ENCODE measurements around the gene CCL14. TPM values are rescaled to one million over a fixed set of nuclear protein-coding genes. Genes with fewer than 3 reads are reported as not detected.

CCL14 gene
- 10 to 100 TPM in 2 of 6 donors, 1 to 10 TPM in 4; 1.0 to 90.7 (median 5.6) TPM for total RNA-seq

- Histone ChIP-seq H3K36me3 (no peaks in the 10 kb centered on the region), H3K9me3 (no peaks in the 10 kb centered on the region), H3K27me3 (no peaks in the 10 kb centered on the region), H3K27ac (peak within 1 kb of the TSS in 1 of 4 donors; percentile 30), H3K4me1 (peaks cover 0 to 8% (median 0%) of the 10 kb centered on the region in 4 donors), H3K4me3 (no peak within 1 kb of the TSS)
- 61 to 67% methylated on average over 1 of the region's 1 CpG for WGBS, 2 donors
- no peak for ATAC-seq (ENCODE audit: low FRiP score in 2 of 2)
- DNase-seq: no peak
- TF ChIP-seq POLR2AphosphoS5 (IDR thresholded peaks at IDR 0.05): no peak
- no peak for TF ChIP-seq EP300 (IDR thresholded peaks at IDR 0.05)
- no peak for TF ChIP-seq POLR2A (IDR thresholded peaks at IDR 0.05)
- TF ChIP-seq CTCF (IDR thresholded peaks at IDR 0.05): no peak
Observed at GRCh38 chr17:35986643-35987042, at the start of gene CCL14. Gene CCL14, minus strand, starts transcription at chr17:35986729. Its CDS starts 80 bp downstream, at chr17:35986649.

- TF ChIP-seq EP300 (IDR thresholded peaks at IDR 0.05) (no peak), POLR2A (IDR thresholded peaks at IDR 0.05) (no peak), POLR2AphosphoS5 (IDR thresholded peaks at IDR 0.05) (no peak), CTCF (IDR thresholded peaks at IDR 0.05) (no peak)
- Histone ChIP-seq H3K27ac (no peak overlapping the region), H3K4me1 (no peaks in the 10 kb centered on the region), H3K27me3 (no peaks in the 10 kb centered on the region), H3K9me3 (no peaks in the 10 kb centered on the region), H3K4me3 (no peak overlapping the region), H3K36me3 (no peaks in the 10 kb centered on the region)
- ATAC-seq (ENCODE audit: low FRiP score in 2 of 2) (peak in 1 of 2 donors; percentile 71), DNase-seq (peak in 1 of 2 donors; percentile 28)
- WGBS, 2 donors: 80 to 83% methylated on average over 4 of the region's 4 CpGs
Observed at GRCh38 chr17:36036235-36036634, 49.7 kb upstream of the CCL14 start.

- WGBS, 2 donors: 25 to 38% methylated on average over 3 of the region's 3 CpGs
- no peak overlapping the region for H3K27ac ChIP-seq
- DNase-seq (no peak), ATAC-seq (ENCODE audit: low FRiP score in 2 of 2) (peak in 1 of 2 donors; percentile 26)
- no peaks in the 10 kb centered on the region for H3K4me1 ChIP-seq
- H3K4me3 ChIP-seq: no peak overlapping the region
- H3K36me3 ChIP-seq: no peaks in the 10 kb centered on the region
- H3K27me3 ChIP-seq: no peaks in the 10 kb centered on the region
- H3K9me3 ChIP-seq: no peaks in the 10 kb centered on the region
- TF ChIP-seq POLR2AphosphoS5 (IDR thresholded peaks at IDR 0.05) (no peak), CTCF (IDR thresholded peaks at IDR 0.05) (no peak), POLR2A (IDR thresholded peaks at IDR 0.05) (no peak), EP300 (IDR thresholded peaks at IDR 0.05) (no peak)
Observed at GRCh38 chr17:36034127-36034526, 47.6 kb upstream of the CCL14 start.

GRCh38 chr17:36030956-36031355 lies 44.4 kb upstream of the CCL14 start:
- Histone ChIP-seq H3K9me3 (no peaks in the 10 kb centered on the region), H3K36me3 (no peaks in the 10 kb centered on the region), H3K4me3 (no peak overlapping the region), H3K27me3 (no peaks in the 10 kb centered on the region), H3K27ac (no peak overlapping the region), H3K4me1 (no peaks in the 10 kb centered on the region)
- TF ChIP-seq EP300 (IDR thresholded peaks at IDR 0.05) (no peak), CTCF (IDR thresholded peaks at IDR 0.05) (no peak), POLR2A (IDR thresholded peaks at IDR 0.05) (no peak), POLR2AphosphoS5 (IDR thresholded peaks at IDR 0.05) (no peak)
- no peak for DNase-seq
- 89 to 100% methylated on average over 1 of the region's 1 CpG for WGBS, 2 donors
- ATAC-seq (ENCODE audit: low FRiP score in 2 of 2): no peak

- Histone ChIP-seq H3K4me3 (no peak overlapping the region), H3K9me3 (no peaks in the 10 kb centered on the region), H3K4me1 (no peaks in the 10 kb centered on the region), H3K27ac (no peak overlapping the region), H3K36me3 (no peaks in the 10 kb centered on the region), H3K27me3 (no peaks in the 10 kb centered on the region)
- no peak for ATAC-seq (ENCODE audit: low FRiP score in 2 of 2)
- DNase-seq: no peak
- TF ChIP-seq POLR2AphosphoS5 (IDR thresholded peaks at IDR 0.05): no peak
- TF ChIP-seq POLR2A (IDR thresholded peaks at IDR 0.05): no peak
- no peak for TF ChIP-seq CTCF (IDR thresholded peaks at IDR 0.05)
- TF ChIP-seq EP300 (IDR thresholded peaks at IDR 0.05): no peak
- WGBS, 2 donors: 57 to 59% methylated on average over 4 of the region's 4 CpGs
Observed at GRCh38 chr17:36027761-36028160, 41.2 kb upstream of the CCL14 start.

Data from upper lobe of left lung (tissue), 6 donors.